Natural killer cell (primary cell): ENCODE data around the gene EXD3. TPM values are rescaled to one million over a fixed set of nuclear protein-coding genes. Genes with fewer than 3 reads are reported as not detected.
"Not testable (repeated sequence)": the region's sequence is repeated elsewhere in the genome, so short reads cannot be mapped to it uniquely, and the experiment has no call there.

ENCODE experiments used
- ATAC-seq, 3 donors: fragments of 150-1000 bp in 2 of 3; fragments of 200-7000 bp in 1 of 3; cut with Tn5 transposase; 1 replicate in 1 of 3; 2 replicates in 2 of 3; pipeline ENCODE4 v1.10.0; 2021; ENCODE audit warnings: mild to moderate bottlenecking in 2 of 3, moderate library complexity in 2 of 3
- DNase-seq, 2 donors: peaks; one replicate each; pipeline versions ENCODE4 v3.0.0 to v3.0.0-alpha.2; 2013 to 2021; ENCODE audit warnings: mixed read lengths in 1 of 2
- H3K27ac ChIP-seq: one replicate; pipeline ENCODE4 v1.5.1; 2013; ENCODE audit warnings: mild to moderate bottlenecking, low read length
- H3K27me3 ChIP-seq: one replicate; pipeline ENCODE4 v1.6.1; 2013; ENCODE audit warnings: low read length; ENCODE audit not compliant: control insufficient read depth, insufficient read depth
- H3K36me3 ChIP-seq: one replicate; pipeline ENCODE4 v1.6.1; 2013; ENCODE audit warnings: low read length; ENCODE audit not compliant: control insufficient read depth, insufficient read depth
- H3K4me1 ChIP-seq: one replicate; pipeline ENCODE4 v1.6.1; 2013; ENCODE audit warnings: low read length; ENCODE audit not compliant: control insufficient read depth, insufficient read depth
- H3K4me3 ChIP-seq: one replicate; pipeline ENCODE4 v1.5.1; 2013; ENCODE audit warnings: low read length
- H3K9me3 ChIP-seq: one replicate; pipeline ENCODE4 v1.6.1; 2013; ENCODE audit warnings: low read length; ENCODE audit not compliant: control insufficient read depth, insufficient read depth
- H3K27ac Mint-ChIP-seq, 2 donors: one replicate each; pipeline ENCODE4 v1.8.0; 2022; ENCODE audit warnings: mild to moderate bottlenecking in 2 of 2, mixed read lengths in 2 of 2, moderate library complexity in 1 of 2
- H3K27me3 Mint-ChIP-seq, 2 donors: one replicate each; pipeline ENCODE4 v1.8.0; 2022; ENCODE audit warnings: low read depth in 2 of 2, mixed read lengths in 2 of 2
- H3K36me3 Mint-ChIP-seq: one replicate; pipeline ENCODE4 v1.8.0; 2022; ENCODE audit warnings: mixed read lengths
- H3K4me1 Mint-ChIP-seq, 2 donors: one replicate each; pipeline ENCODE4 v1.8.0; 2022; ENCODE audit warnings: mixed read lengths in 2 of 2
- H3K4me3 Mint-ChIP-seq: one replicate; pipeline ENCODE4 v1.8.0; 2022; ENCODE audit warnings: mild to moderate bottlenecking, moderate library complexity, mixed read lengths
- H3K9me3 Mint-ChIP-seq, 2 donors: one replicate each; pipeline ENCODE4 v1.8.0; 2022; ENCODE audit warnings: mixed read lengths in 2 of 2
- WGBS: methylation state at CpG from one replicate; pipeline ENCODE4 v1.1.7; 2013; ENCODE audit warnings: missing lambda C conversion rate; ENCODE audit not compliant: insufficient coverage; 5-methylcytosine and 5-hydroxymethylcytosine counted together
- intact Hi-C: fragments of 100-400 bp; cut with micrococcal nuclease; formaldehyde crosslinking; loops from one replicate; pipeline ENCODE4 v1.14.2; 2022
- total RNA-seq, 4 donors: library from RNA; stranded (reverse); fragments of 120-200 nt in 1 of 4; gene quantifications; one replicate each; pipeline versions ENCODE4 v1.2.3 to v1.2.4, GENCODE V29; 2013 to 2022
- TF ChIP-seq, protein P1 (sequence below): fragments of 200-600 bp; IDR thresholded peaks from one replicate; pipeline ENCODE4 v1.8.0; 2022; ENCODE audit warnings: antibody characterized with exemption

The EXD3 gene
- total RNA-seq, 3 donors from 2014 or later (not counting 1 experiment from before 2014, with no cell fraction given): 28.0 to 35.3 (median 29.6) TPM

DNA sequence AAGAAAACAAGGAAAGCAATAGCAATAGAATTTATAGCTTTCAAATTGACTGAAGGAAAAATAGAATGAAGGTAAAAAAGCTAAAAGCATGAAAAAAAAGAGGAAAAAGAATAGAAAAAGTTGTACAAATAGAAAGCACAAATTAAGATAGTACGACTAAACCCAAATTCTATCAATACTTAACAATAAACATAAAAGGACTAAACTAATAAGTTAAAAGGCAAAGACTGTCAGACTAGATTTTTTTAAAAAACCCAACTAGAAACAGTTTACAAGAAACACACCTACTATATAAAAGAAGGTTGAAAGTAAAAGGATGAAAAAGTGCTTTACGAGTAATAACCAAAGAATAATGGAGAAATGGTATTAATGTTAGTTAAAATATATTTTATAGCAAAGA lies 86.2 kb downstream of the EXD3 start:
- H3K9me3 ChIP-seq: no peaks in the 10 kb centered on the region
- no CpG with 5 or more reads among the region's 2 CpGs for WGBS
- peaks cover 0 to 8% of the 10 kb centered on the region in 2 donors for H3K9me3 Mint-ChIP-seq
- no peaks in the 10 kb centered on the region for H3K27me3 Mint-ChIP-seq
- intact Hi-C loops: no loop called here
- H3K36me3 ChIP-seq: no peaks in the 10 kb centered on the region
- H3K27me3 ChIP-seq: no peaks in the 10 kb centered on the region
- ATAC-seq (no peak), DNase-seq (no peak)
- H3K4me3 ChIP-seq: no peak overlapping the region
- no peaks in the 10 kb centered on the region for H3K36me3 Mint-ChIP-seq
- H3K4me3 Mint-ChIP-seq: no peak overlapping the region
- H3K4me1 Mint-ChIP-seq: no peaks in the 10 kb centered on the region
- no peaks in the 10 kb centered on the region for H3K4me1 ChIP-seq
- no peak overlapping the region for H3K27ac Mint-ChIP-seq
- H3K27ac ChIP-seq: no peak overlapping the region
- TF ChIP-seq, protein P1, sequence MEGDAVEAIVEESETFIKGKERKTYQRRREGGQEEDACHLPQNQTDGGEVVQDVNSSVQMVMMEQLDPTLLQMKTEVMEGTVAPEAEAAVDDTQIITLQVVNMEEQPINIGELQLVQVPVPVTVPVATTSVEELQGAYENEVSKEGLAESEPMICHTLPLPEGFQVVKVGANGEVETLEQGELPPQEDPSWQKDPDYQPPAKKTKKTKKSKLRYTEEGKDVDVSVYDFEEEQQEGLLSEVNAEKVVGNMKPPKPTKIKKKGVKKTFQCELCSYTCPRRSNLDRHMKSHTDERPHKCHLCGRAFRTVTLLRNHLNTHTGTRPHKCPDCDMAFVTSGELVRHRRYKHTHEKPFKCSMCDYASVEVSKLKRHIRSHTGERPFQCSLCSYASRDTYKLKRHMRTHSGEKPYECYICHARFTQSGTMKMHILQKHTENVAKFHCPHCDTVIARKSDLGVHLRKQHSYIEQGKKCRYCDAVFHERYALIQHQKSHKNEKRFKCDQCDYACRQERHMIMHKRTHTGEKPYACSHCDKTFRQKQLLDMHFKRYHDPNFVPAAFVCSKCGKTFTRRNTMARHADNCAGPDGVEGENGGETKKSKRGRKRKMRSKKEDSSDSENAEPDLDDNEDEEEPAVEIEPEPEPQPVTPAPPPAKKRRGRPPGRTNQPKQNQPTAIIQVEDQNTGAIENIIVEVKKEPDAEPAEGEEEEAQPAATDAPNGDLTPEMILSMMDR: no peak

DNA sequence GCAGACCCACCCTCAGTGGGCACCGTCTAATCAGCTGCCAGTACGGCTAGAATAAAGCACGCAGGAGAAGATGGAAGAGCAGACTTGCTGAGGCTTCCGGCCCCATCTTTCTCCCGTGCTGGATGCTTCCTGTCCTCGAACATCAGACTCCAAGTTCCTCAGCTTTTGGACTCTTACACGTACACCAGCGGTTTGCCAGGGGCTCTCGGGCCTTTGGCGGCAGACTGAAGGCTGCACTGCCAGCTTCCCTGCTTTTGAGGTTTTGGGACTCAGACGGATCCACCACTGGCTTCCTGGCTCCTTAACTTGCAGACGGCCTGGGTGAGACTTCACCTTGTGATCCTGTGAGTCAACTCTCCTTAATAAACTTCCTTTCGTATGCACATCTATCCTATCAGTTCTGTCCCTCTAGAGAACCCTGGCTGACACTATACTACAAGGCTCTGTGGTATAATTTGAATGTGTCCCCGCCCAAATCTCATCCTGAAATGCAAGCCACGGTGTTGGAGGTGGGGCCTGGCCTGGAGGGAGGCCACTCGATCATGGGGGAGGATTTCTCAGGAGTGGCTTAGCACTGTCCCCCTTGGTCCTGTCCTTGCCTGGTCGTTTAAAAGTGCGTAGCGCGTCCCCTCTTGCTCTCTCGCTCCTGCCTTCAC lies 89.8 kb downstream of the EXD3 start:
- Histone ChIP-seq H3K4me3 (no peak overlapping the region), H3K27ac (no peak overlapping the region), H3K9me3 (no peaks in the 10 kb centered on the region), H3K4me1 (no peaks in the 10 kb centered on the region), H3K36me3 (no peaks in the 10 kb centered on the region), H3K27me3 (no peaks in the 10 kb centered on the region)
- intact Hi-C loops: no loop called here
- peaks cover 4 to 11% of the 10 kb centered on the region in 2 donors for H3K9me3 Mint-ChIP-seq
- H3K4me3 Mint-ChIP-seq: no peak overlapping the region
- 78% methylated on average over 21 of the region's 21 CpGs for WGBS
- no peak for DNase-seq
- no peak overlapping the region for H3K27ac Mint-ChIP-seq
- H3K27me3 Mint-ChIP-seq: no peaks in the 10 kb centered on the region
- TF ChIP-seq, protein P1: no peak
- no peak for ATAC-seq
- H3K4me1 Mint-ChIP-seq: peaks cover 0 to 8% of the 10 kb centered on the region in 2 donors
- H3K36me3 Mint-ChIP-seq: no peaks in the 10 kb centered on the region

DNA sequence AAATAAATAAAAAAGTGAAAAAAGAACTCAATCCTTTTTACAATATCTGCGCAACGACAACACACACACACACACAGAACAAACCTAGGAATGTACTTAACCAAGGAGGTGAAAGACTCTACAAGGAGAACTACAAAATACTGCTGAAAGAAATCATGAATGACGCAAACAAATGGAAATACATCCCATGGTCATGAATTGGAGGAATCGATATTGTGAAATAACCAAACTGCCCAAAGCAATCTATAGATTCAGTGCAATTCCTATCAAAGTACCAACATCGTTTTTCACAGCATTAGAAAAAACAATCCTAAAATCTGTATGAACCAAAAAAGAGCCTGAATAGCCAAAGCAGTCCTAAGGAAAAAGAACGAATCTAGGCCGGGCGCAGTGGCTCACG lies 91.0 kb downstream of the EXD3 start:
- no peak for DNase-seq
- Mint-ChIP-seq H3K36me3 (no peaks in the 10 kb centered on the region), H3K4me3 (no peak overlapping the region), H3K9me3 (peaks cover 7 to 9% of the 10 kb centered on the region in 2 donors), H3K4me1 (peaks cover 0 to 13% of the 10 kb centered on the region in 2 donors), H3K27ac (no peak overlapping the region), H3K27me3 (peaks cover 0 to 5% of the 10 kb centered on the region in 2 donors)
- no peak for ATAC-seq
- no peak overlapping the region for H3K27ac ChIP-seq
- H3K4me1 ChIP-seq: peaks cover 2% of the 10 kb centered on the region
- TF ChIP-seq, protein P1: no peak
- H3K4me3 ChIP-seq: no peak overlapping the region
- intact Hi-C loops: no loop called here
- no peaks in the 10 kb centered on the region for H3K36me3 ChIP-seq
- H3K9me3 ChIP-seq: no peaks in the 10 kb centered on the region
- H3K27me3 ChIP-seq: peaks cover 4% of the 10 kb centered on the region
- 93% methylated on average over 9 of the region's 9 CpGs for WGBS

GRCh38 chr9:137330689-137331088 lies 92.3 kb downstream of the EXD3 start:
- ATAC-seq (no peak), DNase-seq (no peak)
- intact Hi-C loops: no loop called here
- H3K4me1 ChIP-seq: peaks cover 9% of the 10 kb centered on the region
- Mint-ChIP-seq H3K36me3 (no peaks in the 10 kb centered on the region), H3K9me3 (peaks cover 4 to 7% of the 10 kb centered on the region in 2 donors), H3K27me3 (peaks cover 3 to 14% of the 10 kb centered on the region in 2 donors), H3K27ac (peak overlapping the region; percentile 76 to 79), H3K4me1 (peaks cover 5 to 23% of the 10 kb centered on the region in 2 donors), H3K4me3 (no peak overlapping the region)
- TF ChIP-seq, protein P1: no peak
- WGBS: 87% methylated on average over 6 of the region's 6 CpGs
- no peak overlapping the region for H3K27ac ChIP-seq
- no peaks in the 10 kb centered on the region for H3K36me3 ChIP-seq
- no peaks in the 10 kb centered on the region for H3K9me3 ChIP-seq
- no peak overlapping the region for H3K4me3 ChIP-seq
- peaks cover 4% of the 10 kb centered on the region for H3K27me3 ChIP-seq

DNA sequence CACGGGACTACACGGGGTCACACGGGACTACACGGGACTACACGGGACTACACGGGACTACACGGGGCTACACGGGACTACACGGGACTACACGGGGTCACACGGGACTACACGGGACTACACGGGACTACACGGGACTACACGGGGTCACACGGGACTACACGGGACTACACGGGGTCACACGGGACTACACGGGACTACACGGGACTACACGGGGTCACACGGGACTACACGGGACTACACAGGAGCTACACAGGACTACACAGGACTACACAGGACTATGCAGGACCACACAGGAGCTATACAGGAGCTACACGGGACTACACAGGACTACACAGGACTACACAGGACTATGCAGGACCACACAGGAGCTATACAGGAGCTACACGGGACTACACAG lies 93.4 kb downstream of the EXD3 start:
- ATAC-seq, H3K36me3 Mint-ChIP-seq, intact Hi-C loops, H3K9me3 Mint-ChIP-seq, H3K4me1 ChIP-seq, H3K27ac ChIP-seq, H3K27me3 ChIP-seq, H3K4me3 ChIP-seq, DNase-seq, H3K9me3 ChIP-seq, H3K36me3 ChIP-seq, H3K4me3 Mint-ChIP-seq: not testable (repeated sequence)
- 63% methylated on average over 19 of the region's 26 CpGs for WGBS
- H3K4me1 Mint-ChIP-seq: peaks cover 5 to 23% of the 10 kb centered on the region in 2 donors
- H3K27me3 Mint-ChIP-seq: peaks cover 3 to 14% of the 10 kb centered on the region in 2 donors
- H3K27ac Mint-ChIP-seq: peak overlapping the region; percentile 76 to 79
